HEK293T (cell line): Measurements from ENCODE around the gene GRIK1.

ENCODE experiments used
- CTCF ChIA-PET: fragments of 350-600 bp; formaldehyde crosslinking; extraction: SDS; loops from one replicate; lab custom pipeline; 2021; ENCODE audit warnings: antibody characterized with exemption, inconsistent platforms; lab: Yijun Ruan, JAX
- POLR2A ChIA-PET: fragments of 350-600 bp; formaldehyde crosslinking; extraction: SDS; loops from one replicate; lab custom pipeline; 2020; ENCODE audit warnings: antibody characterized with exemption, inconsistent platforms; lab: Yijun Ruan, JAX
- DNase-seq: peaks from one replicate; pipeline ENCODE4 v3.0.0; 2012; ENCODE audit warnings: mixed read lengths; ENCODE audit errors: extremely low spot score
- ARNT ChIP-seq: fragments of 450-650 bp; IDR thresholded peaks from 2 replicates; pipeline ENCODE4 v1.6.1; 2017; ENCODE audit warnings: mild to moderate bottlenecking
- BHLHE40 ChIP-seq: fragments of 450-650 bp; IDR thresholded peaks from 2 replicates; pipeline ENCODE4 v1.6.1; 2016; ENCODE audit warnings: mild to moderate bottlenecking, moderate library complexity, borderline replicate concordance
- CTBP1 ChIP-seq: fragments of 450-650 bp; IDR thresholded peaks from 2 replicates; pipeline ENCODE4 v1.6.1; 2016; ENCODE audit warnings: borderline replicate concordance
- ELF4 ChIP-seq: fragments of 450-650 bp; IDR thresholded peaks from 2 replicates; pipeline ENCODE4 v1.6.1; 2017; ENCODE audit warnings: antibody characterized with exemption
- FOXA1 ChIP-seq: fragments of 450-650 bp; IDR thresholded peaks from 2 replicates; pipeline ENCODE4 v1.6.1; 2016; ENCODE audit warnings: mild to moderate bottlenecking
- FOXK2 ChIP-seq: fragments of 450-650 bp; IDR thresholded peaks from 2 replicates; pipeline ENCODE4 v1.6.1; 2016; ENCODE audit warnings: mild to moderate bottlenecking
- FOXM1 ChIP-seq: fragments of 450-650 bp; IDR thresholded peaks from 2 replicates; pipeline ENCODE4 v1.6.1; 2017; ENCODE audit warnings: mild to moderate bottlenecking, borderline replicate concordance
- HDGF ChIP-seq: fragments of 450-650 bp; IDR thresholded peaks from 2 replicates; pipeline ENCODE4 v1.6.1; 2017; ENCODE audit warnings: antibody characterized with exemption, borderline replicate concordance
- L3MBTL2 ChIP-seq: fragments of 450-650 bp; conservative IDR thresholded peaks from 2 replicates; pipeline ENCODE4 v1.6.1; 2016; ENCODE audit warnings: mild to moderate bottlenecking
- LEF1 ChIP-seq: fragments of 450-650 bp; IDR thresholded peaks from 2 replicates; pipeline ENCODE4 v1.6.1; 2017; ENCODE audit warnings: mild to moderate bottlenecking, borderline replicate concordance
- NFRKB ChIP-seq: fragments of 450-650 bp; IDR thresholded peaks from 2 replicates; pipeline ENCODE4 v1.6.1; 2016; ENCODE audit warnings: mild to moderate bottlenecking, moderate library complexity
- SP1 ChIP-seq: fragments of 450-650 bp; IDR thresholded peaks from 2 replicates; pipeline ENCODE4 v1.6.1; 2017
- SUZ12 ChIP-seq: fragments of 450-650 bp; IDR thresholded peaks from 2 replicates; pipeline ENCODE4 v1.6.1; 2016; ENCODE audit warnings: mild to moderate bottlenecking
- TARDBP ChIP-seq: fragments of 450-650 bp; IDR thresholded peaks from 2 replicates; pipeline ENCODE4 v1.6.1; 2016
- ZNF384 ChIP-seq: fragments of 450-650 bp; IDR thresholded peaks from 2 replicates; pipeline ENCODE4 v1.6.1; 2016
- TF ChIP-seq, protein P1 (sequence below): fragments of 450-650 bp; IDR thresholded peaks from 2 replicates; pipeline ENCODE4 v1.6.1; 2016

The GRIK1 gene

DNA sequence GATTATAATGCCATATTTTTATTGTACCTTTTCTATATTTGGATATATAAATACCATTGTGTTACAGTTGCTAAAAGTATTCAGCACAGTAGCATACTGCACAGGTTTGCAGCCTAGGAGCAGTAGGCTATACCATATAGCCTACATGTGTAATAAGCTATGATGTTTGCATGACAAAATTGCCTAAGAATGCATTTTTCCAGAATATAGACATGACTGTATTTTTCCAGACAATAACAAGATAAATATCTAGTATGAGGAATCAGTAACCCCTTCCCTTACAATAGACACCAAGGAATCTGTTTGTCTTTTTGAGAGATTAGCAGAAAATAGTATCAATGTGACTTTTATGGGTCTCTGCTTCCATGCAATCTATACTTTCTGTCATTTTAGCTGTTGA, 228.6 kb downstream of the GRIK1 start:
- ChIA-PET POLR2A (no interaction called here), CTCF (no interaction called here)
- TF ChIP-seq TARDBP (no peak), NFRKB (no peak), L3MBTL2 (no peak)
- no peak for DNase-seq

DNA sequence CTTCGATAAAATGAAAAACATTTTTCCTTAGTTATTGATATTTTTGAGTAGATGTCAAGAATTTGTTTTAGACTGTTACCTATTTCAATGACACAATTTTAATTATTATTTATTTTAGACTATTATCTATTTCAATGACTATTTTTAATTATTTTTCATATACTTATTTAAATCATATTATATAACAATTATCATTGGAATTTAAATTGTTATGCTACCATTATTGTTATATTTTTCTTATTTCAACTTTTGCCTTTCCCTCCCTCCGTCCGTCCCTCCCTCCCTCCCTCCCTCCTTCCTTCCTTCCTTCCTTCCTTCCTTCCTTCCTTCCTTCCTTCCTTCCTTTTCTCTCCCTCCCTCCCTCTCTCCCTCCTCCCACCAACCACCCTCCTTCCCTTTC, 229.3 kb downstream of the GRIK1 start:
- TF ChIP-seq L3MBTL2 (no peak), FOXM1 (no peak), ZNF384 (no peak), SP1 (no peak), LEF1 (no peak), BHLHE40 (no peak)
- ChIA-PET CTCF (no interaction called here), POLR2A (no interaction called here)
- DNase-seq, result no peak

DNA sequence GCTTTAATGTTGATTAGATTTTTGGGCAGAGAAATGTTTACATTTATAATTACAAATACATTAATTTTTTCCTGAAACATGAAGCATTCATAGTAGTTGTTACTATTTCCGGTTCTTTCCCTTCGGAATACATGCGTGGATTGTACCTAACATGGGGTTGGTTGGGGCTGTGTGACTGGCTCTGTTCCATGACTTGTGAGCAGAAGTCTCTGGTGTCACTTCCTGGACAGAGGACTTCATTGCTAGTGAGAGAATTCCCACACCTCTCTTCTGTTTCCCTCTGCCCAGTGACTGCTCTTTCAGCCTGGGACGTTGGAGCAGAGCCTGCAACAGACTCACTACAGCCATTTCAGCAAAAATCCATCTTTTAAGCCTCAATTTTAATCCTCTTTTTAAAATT, 231.4 kb downstream of the GRIK1 start:
- DNase-seq, result no peak
- ChIA-PET CTCF (no interaction called here), POLR2A (no interaction called here)
- TF ChIP-seq ZNF384 (no peak), LEF1 (no peak), L3MBTL2 (no peak), SP1 (no peak), SUZ12 (no peak), ARNT (no peak), NFRKB (no peak), ELF4 (no peak)
- TF ChIP-seq, protein P1, sequence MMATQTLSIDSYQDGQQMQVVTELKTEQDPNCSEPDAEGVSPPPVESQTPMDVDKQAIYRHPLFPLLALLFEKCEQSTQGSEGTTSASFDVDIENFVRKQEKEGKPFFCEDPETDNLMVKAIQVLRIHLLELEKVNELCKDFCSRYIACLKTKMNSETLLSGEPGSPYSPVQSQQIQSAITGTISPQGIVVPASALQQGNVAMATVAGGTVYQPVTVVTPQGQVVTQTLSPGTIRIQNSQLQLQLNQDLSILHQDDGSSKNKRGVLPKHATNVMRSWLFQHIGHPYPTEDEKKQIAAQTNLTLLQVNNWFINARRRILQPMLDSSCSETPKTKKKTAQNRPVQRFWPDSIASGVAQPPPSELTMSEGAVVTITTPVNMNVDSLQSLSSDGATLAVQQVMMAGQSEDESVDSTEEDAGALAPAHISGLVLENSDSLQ, result no peak

DNA sequence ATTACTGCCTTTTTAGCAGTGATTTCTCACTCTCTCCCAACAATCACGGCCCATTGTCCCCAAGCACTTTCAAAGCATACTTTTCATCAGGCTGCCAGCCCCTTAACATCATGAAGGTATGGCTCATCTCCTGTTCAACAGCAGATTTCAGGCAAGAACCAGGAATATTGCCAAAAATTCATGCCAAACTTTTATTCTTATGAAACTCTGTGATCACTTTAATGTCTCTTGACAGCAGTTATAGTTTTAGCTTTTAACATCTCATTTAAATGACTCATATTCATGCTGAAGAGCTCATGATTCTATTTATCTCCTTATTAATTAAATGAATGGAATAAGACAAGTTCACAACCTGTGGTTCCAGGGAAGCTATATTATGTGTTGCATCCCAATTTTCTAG, 235.1 kb downstream of the GRIK1 start:
- ChIA-PET POLR2A (no interaction called here), CTCF (no interaction called here)
- no peak for TF ChIP-seq HDGF
- DNase-seq, result no peak

DNA sequence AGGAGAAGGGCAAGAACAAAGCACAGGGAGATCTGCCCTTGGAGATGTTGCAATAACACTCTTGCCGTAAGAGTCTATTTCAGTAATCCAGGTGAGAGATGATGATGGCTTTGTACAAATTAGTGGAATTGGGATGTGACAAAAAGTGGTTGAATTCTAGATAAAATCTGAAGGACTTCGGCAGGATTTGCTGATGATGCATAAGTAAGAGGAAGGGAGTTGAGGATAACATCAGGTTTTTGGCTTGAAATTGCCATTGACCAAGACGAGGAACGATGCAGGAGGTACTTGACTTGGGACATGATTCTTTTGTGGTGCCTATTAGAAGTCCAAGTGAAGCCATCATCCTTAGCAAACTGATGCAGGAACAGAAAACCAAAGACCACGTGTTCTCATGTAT, 238.1 kb downstream of the GRIK1 start:
- ChIA-PET CTCF (no interaction called here), POLR2A (no interaction called here)
- DNase-seq, result no peak
- no peak for TF ChIP-seq BHLHE40
- no peak for TF ChIP-seq TARDBP
- TF ChIP-seq ARNT, result no peak
- TF ChIP-seq FOXK2, result no peak
- TF ChIP-seq CTBP1, result no peak
- no peak for TF ChIP-seq NFRKB
- TF ChIP-seq LEF1, result no peak
- TF ChIP-seq ZNF384, result no peak
- TF ChIP-seq SP1, result no peak
- TF ChIP-seq, protein P1, result no peak
- TF ChIP-seq L3MBTL2, result no peak
- TF ChIP-seq FOXM1, result no peak
- TF ChIP-seq FOXA1, result no peak
- no peak for TF ChIP-seq HDGF

DNA sequence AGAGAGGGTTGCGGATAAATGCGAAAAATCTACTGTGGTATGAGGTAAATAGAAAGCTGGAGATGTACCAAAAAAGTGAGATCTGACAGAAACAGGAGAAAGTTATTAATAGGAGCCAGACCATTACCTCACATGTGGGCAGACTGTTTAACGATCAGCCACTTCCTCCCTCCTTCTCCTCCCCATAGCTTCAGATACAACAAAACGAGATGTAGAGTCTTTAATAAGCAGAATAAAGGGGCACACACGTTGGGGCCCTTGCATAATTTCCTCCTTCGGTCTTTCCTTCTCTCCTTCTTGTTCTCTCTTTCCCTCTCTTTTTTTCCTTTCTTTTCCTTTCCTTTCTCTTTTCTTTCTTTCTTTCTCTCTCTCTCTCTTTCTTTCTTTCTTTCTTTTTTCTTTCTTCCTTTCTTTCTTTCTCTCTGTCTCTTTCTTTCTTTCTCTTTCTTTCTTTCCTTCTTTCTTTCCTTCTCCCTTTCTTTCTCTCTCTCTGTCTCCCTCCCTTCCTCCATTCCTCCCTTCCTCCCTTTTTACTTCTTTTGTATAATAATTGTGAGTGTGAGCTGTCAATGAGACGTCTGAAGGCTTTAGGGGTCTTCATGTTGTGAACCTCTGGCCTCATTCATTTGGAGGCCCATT, 242.1 kb downstream of the GRIK1 start:
- TF ChIP-seq ARNT (no peak), FOXA1 (no peak), LEF1 (no peak), FOXK2 (no peak)
- TF ChIP-seq, protein P1, result no peak
- DNase-seq, result no peak
- ChIA-PET CTCF (no interaction called here), POLR2A (no interaction called here)

DNA sequence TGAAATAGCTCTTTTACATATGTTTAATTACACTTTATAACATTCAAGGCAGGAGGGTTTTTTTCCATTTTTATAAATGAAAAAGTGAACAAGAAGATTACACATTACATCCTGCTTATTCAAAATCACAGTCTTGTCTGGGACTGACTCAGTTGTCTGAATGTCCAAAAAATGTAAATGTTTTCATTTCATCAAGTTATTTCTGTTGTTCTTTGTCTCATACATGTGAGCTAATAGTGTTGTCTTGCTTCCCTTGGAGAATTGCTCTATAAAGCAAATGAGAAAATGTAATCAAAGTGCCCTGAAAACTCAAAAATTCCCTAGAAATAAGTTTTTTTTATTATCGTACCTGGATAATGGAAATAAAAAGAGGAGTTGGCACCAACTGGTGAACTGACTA, 242.9 kb downstream of the GRIK1 start:
- no peak for DNase-seq
- CTCF ChIA-PET, result no interaction called here
- TF ChIP-seq, protein P1, result no peak
- no peak for TF ChIP-seq TARDBP
- no peak for TF ChIP-seq LEF1
- TF ChIP-seq L3MBTL2, result no peak
- TF ChIP-seq ARNT, result no peak
- TF ChIP-seq CTBP1, result no peak
- no peak for TF ChIP-seq FOXM1
- TF ChIP-seq ELF4, result no peak
- TF ChIP-seq HDGF, result no peak
- TF ChIP-seq SUZ12, result no peak
- TF ChIP-seq FOXA1, result no peak
- TF ChIP-seq BHLHE40, result no peak
- TF ChIP-seq NFRKB, result no peak
- no peak for TF ChIP-seq ZNF384
- TF ChIP-seq FOXK2, result no peak
- TF ChIP-seq SP1, result no peak
- POLR2A ChIA-PET, result no interaction called here
